Measurements from ENCODE around the gene SAMMSON.

SAMMSON gene

DNA sequence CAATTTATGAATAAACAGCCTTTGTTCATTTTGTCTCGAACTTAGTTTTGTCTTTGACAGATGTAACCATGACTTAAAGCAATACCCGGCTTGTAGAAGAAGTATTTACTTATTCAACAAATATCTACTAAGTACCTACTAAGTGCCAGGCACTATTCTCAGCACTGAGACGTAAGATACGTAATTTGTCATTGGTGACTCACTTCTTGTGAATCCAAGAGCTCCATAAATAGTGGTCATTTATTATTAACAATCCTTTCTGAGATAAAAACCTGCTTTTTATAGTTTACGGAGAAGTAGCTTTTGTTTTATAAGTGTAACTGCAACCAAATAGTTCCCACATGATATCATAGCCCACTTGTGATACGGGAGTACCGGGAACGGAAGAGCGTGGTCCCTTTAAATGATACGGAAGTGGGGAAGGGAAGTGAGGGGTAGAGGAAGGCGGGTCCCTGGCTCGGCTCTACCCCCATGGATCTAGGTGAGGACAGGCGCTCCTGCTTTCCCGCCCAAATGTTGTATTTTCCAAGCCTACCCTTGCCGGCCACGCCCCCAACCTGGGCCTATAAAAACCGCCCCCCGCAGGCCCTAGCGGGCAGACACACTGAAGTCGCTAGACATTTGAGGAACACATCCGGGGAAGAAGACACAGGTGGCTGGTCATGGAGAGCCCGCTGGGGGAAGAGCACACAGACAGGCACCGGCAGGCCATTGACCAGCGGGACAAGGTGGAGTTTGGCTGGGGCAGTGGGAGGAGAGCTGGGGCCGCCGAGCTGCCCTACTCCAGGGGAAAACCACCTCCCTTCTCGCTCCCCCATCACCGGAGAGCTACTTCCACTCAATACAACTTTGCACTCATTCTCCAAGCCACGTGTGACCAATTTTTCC, at the start of gene SAMMSON:
SAMMSON (plus strand) TSS at position 594 of the 888 bp plus-strand sequence.
- DNase-seq: no peak

DNA sequence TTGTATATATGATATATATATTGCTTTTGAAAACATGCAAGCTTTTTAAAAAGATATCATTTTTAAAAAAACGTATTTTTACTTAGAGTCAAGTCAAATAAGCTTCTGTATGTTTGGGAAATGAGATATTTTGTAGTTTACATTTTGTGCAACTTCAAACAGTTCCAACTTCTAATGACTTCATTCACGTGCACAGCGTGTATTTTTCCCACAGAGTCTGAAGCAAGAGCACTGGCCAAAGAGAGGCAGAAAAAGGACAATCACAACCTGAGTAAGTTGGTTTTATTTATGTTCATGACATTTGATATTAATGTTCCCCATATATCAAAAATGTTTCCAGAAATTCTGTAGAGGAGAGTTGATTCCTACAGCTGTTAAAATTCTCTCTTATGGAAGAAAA, 47.9 kb upstream of the SAMMSON start:
- no peak for DNase-seq

DNA sequence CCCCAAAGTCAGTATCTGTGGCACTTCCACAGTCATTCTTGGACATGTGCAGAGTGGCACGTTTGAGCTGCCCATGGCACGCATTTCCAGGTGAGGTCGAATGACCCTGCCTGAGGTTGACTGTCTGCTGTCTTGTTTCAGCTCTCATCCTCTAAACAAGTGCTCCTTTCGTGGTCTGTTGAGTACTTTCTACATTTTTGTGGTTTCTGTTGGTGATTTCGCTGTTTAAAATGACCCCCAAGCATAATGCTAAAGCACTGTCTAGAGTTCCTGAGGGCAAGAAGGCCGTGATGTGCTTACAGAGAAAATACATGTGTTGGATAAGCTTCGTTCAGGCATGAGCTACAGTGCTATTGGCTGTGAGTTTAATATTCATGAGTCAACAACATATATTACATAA, 40.0 kb upstream of the SAMMSON start:
- DNase-seq: no peak

DNA sequence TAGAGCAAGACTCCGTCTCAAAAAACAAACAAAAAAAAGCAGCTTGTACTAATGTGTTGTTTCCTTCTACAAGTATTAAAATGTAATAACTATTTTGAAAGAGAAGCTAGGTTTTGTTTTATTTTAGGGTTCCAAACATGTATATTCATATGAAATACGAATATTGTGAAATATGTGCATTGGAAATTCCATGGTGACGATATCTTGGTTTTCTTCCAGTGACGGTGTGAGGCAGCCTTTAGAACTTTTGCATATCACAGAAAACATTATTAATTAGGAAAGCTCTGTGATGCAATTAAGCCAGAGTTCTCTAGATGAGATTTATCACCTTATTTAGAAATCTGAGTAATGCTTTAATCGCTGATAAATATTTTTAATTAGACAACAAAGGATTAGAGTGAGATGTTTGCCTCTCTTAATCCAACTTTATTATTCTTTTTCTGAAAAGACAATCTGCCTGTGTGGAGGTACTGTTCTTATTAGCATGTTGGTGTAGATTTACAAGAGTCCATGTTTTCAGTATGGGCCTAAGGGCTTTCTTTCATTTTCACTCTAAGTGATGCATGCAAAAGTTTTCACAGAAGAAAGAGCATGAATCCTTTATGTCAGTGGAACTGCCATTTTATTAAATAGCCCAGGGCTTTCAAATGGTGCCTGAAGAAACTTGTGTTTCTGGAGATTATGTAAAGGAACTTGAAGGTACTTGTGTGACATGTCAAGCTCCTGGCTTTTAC, 37.7 kb upstream of the SAMMSON start:
- no peak for DNase-seq

DNA sequence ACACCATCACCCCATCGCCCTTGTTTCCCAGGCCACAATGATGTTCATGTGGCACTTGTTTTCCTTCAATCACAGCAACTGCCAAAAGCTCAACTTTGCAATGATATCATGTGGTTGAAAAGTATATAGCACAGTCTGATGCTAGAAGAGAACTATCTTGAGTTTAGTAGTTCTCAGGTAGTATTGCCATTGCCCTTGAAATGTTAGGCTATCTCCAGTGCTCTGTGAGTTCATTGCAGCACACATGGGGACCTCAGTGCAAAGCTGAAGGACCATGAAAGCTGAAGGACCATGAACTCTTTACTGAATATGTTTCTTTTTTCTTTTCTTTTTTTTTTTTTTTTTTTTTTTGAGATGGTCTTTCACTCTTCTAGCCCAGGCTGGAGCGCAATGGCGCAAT, 35.9 kb upstream of the SAMMSON start:
- DNase-seq: no peak

DNA sequence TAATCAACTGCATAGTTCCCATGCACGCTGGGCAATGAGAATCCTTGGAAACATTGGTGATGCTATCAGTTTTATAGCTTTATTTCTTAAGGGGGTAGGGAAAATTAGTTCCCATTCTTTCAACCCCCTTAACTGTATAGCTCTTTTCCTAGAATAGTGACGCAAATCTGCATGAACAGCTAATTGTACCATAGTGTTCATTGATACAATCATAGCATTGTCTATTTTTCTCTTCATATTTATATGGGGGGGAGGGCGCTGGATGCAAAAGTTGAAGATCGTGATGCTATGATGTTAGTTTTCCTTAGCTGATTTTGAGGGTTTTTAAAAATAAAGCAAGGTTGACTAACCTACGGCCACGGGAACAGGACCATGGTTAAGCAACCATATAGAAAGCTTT, 32.4 kb upstream of the SAMMSON start:
- no peak for DNase-seq

DNA sequence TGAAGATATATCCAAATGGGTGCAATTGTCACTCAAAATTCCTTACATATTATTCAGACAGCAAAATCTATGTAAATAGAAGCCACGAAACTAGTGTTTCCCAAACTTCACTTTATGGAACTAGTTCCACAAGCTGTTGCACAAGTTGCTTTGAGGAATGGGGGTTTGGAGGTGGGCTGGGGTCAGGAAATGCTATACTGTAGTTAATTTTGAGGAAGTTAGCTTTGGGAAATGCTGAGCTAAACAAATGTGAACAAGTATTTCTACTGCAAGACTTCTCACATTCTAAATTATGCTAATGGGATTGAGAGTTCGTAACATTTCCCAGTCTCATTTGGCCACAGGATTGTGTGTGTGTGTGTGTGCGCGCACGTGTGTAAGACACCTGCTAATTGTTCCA, 28.7 kb upstream of the SAMMSON start:
- DNase-seq: no peak

DNA sequence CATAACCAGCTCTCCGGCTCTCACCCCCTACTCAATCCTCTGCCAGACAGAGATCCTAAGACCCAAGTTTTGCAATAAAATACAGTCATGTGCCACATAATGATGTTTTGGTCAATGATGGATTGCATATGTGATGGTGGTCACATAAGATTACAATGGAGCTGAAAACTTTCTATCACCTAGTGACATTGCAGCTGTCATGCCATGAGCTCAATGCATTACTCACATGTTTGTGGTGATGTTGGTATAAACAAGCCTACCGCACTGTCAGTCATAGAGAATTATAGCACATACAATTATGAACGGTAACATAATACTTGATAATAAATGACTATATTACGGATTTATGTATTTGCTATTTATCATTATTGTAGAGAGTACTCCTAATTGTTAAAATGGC, 26.9 kb upstream of the SAMMSON start:
- no peak for DNase-seq

DNA sequence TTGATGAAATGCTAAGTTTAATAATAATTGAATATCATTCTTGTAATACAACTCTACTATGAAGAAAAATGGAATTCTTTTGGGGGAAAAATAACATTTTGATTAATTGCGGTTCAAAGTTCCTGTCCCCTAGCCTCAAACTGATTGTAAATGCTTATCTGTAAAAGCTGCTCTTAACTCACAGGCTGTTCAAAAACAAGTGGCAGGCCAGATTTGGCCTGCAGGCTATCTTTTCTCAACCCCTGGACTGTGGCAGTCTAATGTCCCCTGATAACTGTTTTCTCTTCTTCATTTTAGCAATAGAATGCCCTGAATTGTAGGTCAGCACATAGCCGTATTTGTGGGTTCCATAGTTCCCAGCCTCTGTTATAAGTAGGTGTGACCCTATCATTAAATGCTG, 23.5 kb upstream of the SAMMSON start:
- no peak for DNase-seq

DNA sequence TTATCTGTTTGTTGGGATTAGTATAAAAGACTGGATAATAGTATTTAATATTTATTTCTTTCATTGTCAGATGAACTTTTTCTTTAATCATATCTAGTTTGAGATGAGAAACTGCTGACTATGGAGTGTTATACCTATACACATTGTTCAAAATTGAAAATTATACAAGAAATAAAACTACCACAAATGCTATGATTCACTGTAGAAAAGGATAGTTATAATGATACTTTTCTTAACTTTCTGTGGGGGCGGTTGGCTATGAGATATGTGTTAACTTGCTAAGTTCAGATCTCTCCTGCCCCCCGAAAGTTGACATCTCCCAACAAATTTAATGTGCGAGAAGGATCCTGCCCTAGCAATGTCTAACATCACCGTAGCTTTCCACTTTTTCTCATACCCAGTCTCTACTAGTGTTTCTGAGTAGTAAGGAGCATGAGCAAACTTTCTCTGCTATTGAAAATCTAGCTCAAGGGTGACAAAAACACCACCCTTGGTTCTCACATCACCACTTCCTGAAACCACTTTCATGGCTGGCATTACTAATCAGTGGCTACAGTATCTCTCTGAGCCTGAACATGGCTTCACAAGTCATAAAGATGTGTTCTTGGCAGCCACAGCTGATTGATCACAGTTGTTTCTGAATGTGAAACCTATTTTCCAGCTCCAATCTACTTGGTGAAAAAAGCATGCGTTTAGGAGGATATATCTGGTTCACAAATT, 15.8 kb upstream of the SAMMSON start:
- DNase-seq: no peak

DNA sequence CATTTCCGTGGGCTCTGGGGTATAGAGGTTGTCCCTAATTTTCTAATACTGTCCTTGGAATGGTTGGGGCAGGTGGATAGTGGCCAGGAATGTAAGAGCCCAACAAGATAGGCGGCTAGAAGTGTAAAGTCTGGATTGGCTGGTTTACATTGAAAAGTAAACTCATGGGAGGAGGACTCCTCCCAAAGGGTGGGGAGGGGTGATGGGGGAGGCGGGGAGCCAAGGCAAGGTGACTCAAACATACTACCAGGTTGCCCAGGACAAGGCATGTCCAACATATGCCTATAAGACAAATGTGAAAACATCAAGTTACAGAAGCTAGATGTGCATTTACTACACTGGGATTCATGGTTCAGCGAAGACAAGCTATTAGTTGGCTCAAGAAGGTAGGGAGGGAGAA, 14.3 kb upstream of the SAMMSON start:
- no peak for DNase-seq

DNA sequence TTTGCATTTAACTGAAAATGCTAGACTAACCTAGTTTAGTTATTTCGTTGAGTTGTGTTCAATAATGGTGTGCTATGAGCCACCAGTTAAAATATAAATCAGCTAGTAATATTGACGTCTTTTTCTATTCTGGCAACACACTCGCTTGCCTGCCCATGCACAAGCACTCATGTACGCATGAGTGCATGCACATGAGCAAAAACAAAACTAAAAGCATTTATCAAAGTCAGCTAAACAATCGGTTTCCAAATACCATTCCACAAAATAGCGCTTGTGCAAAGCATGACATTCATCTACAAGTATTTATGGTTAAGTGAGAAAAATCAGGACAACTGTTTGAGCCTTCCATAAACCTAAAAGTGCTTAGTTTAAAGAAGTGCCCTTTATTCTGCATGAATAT, 13.1 kb upstream of the SAMMSON start:
- DNase-seq: no peak

DNA sequence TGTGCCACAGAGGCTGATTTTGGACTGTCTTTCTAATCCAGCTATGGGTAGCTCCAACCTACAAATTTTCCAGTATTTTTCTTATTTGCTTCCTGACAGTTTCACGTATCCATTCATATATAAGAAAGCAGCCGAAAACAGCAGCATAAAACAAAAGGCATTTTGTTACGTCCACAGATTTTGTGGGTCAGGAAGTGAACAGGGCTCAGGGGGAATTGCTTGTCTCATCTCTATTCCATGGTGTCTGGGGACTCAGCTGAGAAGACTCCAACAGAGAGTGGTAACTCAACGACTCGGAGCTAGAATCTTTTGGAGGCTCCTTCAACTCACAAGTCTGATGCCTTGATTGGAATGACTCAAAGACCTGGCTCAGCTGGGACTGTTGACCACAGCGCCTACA, 11.7 kb upstream of the SAMMSON start:
- DNase-seq: no peak

DNA sequence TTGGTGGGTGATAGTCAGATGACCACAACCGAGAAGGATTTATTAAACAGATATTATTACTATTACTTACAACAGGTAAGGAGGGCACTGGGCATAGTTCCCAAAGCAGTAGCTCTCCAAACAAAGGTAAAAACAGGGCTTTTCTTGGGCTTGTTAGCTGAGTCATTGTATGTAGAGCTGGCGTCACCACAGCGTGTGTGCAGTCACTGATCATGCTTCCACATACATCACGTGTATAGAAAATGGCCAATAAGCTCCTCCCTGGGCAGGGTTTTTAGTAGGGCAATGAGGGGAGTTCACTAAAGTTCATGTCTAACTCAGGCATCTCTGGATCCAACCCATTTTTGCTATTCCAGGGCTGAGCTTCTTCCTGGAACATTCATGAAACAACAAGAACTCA, 5.8 kb upstream of the SAMMSON start:
- no peak for DNase-seq

DNA sequence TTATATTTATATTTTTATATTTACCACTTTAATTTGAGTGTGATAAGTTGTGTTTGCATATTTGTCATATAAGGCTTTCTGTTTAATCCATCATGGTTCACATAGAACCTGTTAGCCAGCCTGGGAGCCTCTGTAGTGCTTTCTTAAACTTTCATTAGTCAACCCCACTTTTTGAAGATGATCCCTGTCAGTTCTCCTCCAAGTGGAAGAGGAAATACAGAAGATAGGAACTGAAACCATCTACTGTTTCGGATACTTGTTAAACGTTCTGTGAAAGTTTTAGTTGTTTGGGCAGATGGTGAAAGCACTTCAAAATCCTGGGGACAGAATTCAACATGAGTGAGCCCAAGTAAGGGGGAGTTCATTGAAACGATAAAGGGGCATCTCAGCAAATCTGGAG, 4.6 kb upstream of the SAMMSON start:
- no peak for DNase-seq

DNA sequence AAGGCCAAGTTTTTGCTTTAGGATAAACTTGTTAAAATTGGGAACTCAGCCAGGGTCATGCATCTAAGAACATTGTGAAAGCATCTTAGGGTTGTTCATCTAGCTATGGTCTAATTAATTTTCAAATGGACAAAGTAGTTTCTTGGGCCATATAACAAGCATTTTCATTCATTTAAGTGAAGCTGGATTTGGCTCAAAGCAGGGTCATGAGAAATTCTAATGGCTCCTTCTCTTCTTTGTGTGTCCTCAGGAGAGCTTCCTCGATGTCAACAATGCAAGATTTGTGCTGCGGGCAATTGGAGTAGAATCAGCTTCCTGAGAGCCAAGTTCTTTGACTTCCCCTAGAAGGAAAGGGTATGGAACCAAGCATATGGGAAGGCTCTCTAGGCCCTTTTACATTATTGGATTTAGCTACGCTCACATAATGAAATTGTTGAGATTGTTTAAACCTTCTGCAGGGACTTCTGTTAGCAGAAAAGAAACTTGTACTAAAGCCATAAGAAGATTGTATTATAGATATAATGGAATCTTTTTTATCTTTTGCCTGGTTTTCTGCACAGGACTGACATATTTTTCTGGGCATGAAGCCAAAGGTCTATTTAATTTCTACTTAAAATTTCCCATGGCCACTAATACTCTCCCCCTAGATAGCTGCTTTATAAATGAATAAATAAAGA, 1.8 kb upstream of the SAMMSON start:
- DNase-seq: no peak

DNA sequence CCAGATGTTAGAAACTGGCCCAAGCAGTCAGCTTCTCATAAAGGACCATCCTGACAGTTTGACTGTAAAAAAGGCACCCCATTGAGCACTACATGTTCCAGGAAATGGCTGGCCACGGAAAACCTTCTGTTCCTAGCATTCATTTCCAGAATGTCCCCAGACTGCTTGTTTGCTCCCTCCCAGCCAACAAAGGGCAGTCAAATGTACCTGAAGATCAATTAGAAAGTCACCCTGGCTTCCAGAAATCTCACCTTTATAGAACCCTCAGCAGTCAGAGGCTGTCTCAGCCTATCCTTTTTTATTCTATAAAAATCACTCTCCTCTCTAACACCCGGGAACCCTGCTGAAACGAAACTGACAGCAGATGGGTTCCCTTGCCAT, 784 bp upstream of the SAMMSON start:
- DNase-seq: no peak

DNA sequence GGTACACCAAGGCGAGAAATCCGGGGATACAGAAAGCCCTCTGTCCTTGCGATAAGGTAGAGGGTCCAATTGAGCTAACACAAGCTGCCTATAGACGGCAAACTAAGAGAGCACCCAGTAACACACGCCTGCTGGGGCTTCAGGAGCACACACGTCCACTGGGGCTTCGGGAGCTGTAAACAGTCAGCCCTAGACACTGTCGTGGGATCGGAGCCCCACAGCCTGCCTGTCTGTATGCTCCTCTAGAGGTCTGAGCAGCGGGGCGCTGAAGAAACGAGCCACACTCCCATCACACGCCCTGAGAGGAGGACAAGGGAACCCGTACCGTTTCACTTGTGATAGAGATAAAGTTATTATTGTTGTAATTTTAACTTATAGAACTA, 486 bp downstream of the SAMMSON start:
- no peak for DNase-seq

DNA sequence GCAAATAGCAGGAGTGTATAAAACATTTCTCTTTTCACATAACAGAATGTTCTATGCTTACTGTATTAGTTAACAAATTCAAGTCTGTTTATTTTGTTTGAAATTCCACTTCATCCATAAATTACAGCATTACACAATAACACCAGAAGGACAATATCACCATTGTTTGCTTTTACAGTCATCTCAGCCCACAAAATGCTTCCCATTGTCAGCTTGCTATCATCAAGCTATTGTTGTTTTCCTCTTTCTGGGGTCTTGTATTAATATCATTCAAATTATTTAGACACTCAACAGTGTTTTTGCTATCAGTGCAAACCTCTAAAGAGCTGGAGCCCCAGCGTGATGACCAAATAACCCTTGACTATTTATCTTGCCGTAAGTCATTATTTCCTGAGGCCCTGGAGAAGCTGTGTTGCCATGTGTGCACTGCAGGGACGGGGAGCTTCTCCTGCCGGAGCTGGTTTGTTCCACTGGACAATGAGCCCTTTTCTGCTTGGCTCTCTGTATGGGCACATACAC, 1.1 kb downstream of the SAMMSON start:
- no peak for DNase-seq

DNA sequence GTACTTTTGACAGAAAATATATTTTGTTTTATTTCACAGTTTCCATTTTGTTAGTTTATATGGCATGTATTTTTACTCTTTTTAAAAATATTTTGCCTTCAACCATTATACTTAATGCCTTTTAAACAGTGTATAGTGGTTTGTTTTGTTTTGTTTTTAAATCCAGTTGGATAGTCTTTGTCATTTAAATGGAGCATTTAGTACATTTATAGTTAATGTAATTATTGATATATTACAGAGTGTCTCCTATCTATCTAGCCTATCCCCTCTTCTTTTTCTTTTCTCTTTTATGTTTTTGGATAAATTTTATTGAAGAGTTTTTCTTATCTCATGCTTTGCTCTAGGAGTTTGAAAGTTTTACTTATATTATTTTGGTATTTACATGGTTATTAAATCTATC, 3.6 kb downstream of the SAMMSON start:
- DNase-seq: no peak

DNA sequence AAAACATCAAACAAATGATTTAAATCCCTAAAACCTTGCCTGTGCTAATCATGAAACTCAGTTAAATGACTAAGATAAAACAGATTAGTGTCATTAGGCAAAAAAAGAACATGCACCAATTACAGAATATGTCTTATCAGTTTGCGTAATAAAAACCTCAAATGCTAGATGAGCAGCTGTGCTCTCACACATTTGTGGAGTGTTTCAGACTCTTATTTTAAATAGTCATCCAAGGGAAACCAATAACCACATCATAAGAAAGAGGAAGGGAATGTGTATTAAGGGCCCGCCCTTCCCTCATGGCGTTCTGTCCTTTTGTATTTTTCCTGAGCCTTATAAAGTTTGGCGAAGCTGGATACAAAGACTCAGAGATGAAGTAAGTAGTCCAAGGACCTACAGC, 6.6 kb downstream of the SAMMSON start:
- DNase-seq: no peak

DNA sequence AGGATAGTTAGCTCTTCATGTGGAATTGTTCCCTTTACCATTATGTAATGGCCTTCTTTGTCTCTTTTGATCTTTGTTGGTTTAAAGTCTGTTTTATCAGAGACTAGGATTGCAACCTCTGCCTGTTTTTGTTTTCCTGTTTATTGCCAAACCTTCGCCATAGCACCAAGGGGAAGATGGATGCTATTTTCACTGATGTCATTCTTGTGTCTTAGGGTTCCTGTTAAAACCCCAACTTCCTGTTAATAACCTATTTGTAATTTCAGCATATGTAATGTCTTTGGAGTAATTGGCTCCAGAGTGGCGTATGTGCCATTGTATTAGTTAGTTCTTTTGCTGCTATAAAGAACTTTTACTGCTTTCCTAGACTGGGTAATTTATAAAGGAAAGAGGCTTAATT, 10.8 kb downstream of the SAMMSON start:
- no peak for DNase-seq

DNA sequence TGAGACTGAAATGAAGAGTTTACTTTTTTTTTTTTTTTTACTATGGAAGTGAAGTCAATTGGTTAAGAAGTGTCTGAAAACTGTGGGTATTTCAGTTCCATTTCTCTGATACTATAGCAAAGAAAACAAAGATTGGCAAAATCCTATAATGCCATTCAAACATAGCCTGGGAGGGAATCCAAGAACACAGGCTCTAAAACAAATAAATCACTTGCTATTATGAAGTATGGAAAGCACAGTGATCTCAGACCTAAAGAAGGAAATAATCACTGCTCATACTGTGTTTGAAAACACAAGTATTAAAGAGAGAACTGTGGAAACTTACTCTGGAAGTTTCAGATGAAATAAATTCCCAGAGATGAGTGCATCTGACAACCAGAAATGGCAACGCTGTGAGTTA, 12.0 kb downstream of the SAMMSON start:
- DNase-seq: no peak

All from NCI-H2171 (cell line).